ES-I3 (cell line): Measurements from ENCODE around the gene PCNT.

ENCODE experiments used
- H3K36me3 ChIP-seq: 2 replicates; pipeline ENCODE4 v1.6.1; 2013; ENCODE audit warnings: mild to moderate bottlenecking, low read length, control low read depth, moderate library complexity; ENCODE audit not compliant: insufficient read depth
- H3K4me1 ChIP-seq: 2 replicates; pipeline ENCODE4 v1.6.1; 2013; ENCODE audit warnings: mild to moderate bottlenecking, control low read depth, low read length; ENCODE audit not compliant: insufficient read depth
- H3K9ac ChIP-seq: 2 replicates; pipeline ENCODE4 v1.6.1; 2013; ENCODE audit warnings: low read depth, mild to moderate bottlenecking, low read length, moderate library complexity
- H3K9me3 ChIP-seq: 2 replicates; pipeline ENCODE4 v1.6.1; 2013; ENCODE audit warnings: mild to moderate bottlenecking, low read length, moderate library complexity; ENCODE audit not compliant: control insufficient read depth, insufficient read depth

Gene PCNT

DNA sequence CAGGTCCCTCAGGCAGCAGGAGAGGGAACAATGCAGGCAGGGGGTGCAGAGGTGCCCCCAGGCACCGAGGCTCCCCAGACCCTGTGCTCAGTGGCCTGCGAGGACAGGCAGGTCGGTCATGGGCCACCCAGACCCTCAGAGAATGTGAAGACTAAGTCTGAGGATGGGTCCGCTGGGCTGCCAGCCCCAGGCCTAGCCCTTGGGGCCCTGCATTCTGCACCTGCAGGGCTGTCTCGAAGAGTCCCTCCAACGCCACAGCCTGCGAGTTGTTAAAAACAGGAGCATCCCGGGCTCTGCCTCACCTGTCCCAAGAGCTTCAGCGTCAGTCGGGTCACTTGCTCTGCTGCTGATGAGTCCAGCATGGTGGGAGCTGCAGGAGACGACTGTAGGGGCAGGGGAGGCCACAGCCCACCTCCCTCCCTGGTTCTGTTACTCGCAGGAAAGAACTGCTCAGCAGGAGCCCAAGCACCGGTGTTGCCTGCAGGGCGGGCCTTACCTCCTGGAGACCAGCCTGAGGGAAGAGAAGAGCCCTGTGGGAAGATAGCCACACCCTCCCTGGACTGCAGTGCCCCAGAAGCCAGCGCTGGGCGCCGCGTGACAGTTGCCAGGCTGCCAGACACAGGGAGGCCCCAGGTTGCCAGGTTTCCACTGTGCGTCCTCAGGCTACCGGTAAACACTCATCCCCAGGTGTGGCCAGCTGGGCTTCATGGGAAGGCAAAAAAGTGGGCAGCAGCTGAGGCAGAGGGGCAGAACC, 6.1 kb upstream of the PCNT start:
- Histone ChIP-seq H3K4me1 (peaks cover 16% of the 10 kb centered on the region), H3K9me3 (no peaks in the 10 kb centered on the region), H3K9ac (no peak overlapping the region), H3K36me3 (peaks cover 3% of the 10 kb centered on the region; the same call in 1 of the 2 replicates)

DNA sequence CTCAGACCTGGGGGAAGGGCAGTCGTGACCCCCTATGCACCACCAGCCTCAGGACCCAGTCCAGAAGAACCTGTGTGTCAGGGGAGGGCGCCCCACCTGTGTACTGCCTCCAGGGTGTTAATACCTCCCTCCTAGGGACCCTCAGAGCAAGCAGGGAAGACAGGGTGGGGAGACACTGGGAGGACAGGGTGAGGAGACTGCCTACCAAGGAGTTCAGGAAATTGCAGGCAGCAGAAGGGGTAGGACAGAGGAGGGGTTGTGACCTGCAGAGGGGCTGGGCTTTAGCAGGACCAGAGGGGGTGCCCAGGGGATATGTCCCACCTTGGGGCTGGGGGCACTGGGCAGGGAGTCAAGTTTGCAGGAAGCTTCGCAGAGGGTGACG, 5.5 kb upstream of the PCNT start:
- no peak overlapping the region for H3K9ac ChIP-seq
- peaks cover 16% of the 10 kb centered on the region for H3K4me1 ChIP-seq
- H3K9me3 ChIP-seq = no peaks in the 10 kb centered on the region
- peaks cover 3% of the 10 kb centered on the region; the same call in 1 of the 2 replicates for H3K36me3 ChIP-seq

DNA sequence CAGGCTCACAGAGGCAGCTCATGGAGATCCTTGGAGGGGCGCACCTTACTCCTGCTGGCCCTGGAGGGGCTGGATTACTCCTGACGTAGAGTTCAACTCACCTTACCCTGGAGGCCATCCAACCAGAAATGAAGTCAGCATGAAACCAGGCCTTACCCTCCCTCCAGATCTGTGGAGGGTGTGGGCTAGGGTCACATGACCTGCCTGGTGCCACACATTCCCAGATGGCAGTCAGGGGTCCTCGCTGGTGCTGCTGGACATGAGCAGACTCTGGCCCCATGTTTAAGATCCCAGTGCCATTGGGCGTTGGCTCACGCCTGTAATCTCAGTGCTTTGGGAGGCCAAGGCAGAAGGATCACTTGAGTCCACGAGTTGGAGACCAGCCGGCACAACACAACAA, 4.8 kb upstream of the PCNT start:
- no peak overlapping the region for H3K9ac ChIP-seq
- H3K9me3 ChIP-seq = no peaks in the 10 kb centered on the region
- peaks cover 3% of the 10 kb centered on the region; the same call in 1 of the 2 replicates for H3K36me3 ChIP-seq
- H3K4me1 ChIP-seq = peaks cover 16% of the 10 kb centered on the region

DNA sequence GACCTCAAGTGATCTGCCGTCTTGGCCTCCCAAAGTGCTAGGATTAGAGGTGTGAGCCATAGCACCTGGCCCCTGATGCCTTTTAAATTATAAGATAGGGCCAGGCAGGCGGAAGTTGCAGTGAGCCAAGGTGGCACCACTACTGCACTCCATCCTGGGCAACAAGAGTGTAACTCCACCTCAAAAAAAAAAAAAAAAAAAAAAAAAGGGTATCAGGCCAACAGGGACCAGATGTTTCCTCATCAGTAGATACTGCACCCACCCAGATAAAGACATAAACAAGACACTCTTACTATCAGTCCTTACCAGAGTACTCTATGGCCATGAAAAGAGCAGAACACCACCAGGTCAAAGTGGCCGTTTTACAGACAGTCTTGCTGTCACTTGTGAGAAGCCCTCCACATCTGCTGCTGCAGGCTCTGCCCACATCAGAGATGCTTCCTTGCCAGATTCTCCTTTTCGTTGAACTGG, 3.6 kb upstream of the PCNT start:
- Histone ChIP-seq H3K4me1 (peaks cover 16% of the 10 kb centered on the region), H3K9ac (no peak overlapping the region), H3K36me3 (peaks cover 3% of the 10 kb centered on the region; the same call in 1 of the 2 replicates), H3K9me3 (no peaks in the 10 kb centered on the region)

DNA sequence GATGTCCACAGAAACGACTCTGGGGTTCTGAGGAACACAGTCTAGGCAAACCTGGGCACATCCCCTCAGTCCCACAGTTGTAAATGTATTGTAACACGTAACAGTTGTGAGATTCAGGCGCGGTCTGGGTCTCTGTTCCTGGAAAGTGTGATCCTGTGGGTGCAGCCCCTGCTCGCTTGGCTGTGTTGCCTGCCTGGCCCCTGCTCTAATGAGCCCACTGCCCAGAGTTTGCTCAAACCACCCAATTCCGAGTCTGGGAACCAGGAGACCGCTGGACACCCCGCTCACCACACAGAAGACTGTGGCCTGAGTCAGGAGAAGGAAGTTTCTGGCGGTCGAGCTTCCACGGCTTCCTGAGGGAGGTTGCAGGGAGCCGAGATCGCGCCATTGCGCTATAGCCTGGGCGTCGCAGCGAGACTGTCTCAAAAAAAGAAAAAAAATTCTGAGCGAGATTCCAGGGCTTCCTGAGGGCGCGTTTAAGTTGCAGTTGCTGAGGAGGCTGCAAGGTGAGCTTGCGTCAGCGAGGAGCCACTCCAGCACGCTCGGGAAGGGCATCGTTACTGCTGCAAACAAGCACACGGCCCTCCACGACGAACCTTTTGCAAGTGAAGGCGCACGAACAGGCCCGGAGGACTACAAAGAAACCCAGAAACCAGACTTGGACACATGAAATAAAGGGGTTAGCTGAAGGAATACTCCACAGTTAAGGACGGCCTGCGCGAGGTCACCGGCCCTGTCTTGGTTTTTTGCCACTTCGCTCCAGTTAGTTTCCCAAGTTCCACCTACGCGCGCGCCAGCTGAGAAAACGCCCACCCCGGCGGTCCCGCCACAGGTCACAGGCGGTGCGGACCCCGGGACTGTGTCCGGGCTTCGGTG, 1.4 kb upstream of the PCNT start:
- Histone ChIP-seq H3K4me1 (peaks cover 14% of the 10 kb centered on the region), H3K36me3 (peaks cover 6% of the 10 kb centered on the region), H3K9ac (peak overlapping the region; percentile 100)

DNA sequence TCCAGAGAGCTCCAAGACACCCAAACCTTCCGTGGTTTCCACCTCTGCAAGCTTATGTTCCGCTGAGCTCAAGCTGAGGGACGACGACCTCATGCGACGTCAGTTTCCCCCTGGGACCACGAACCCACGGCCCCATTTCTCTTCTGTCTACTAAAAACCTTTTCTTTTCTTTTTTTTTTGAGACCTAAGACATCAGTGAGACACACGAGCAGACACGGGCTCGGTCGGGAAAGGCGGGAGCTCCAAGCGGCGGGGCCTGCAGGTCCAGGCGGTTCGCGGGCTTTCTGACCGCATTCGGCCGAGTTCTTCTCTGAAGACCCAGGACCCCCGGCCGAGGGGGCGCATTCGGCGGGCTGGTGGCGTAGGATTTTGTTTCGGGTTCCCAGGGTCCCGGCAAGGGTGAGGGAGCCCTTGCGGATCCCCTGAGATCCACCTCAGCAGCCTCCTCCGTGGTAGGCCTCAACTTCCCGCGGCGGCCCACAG, 688 bp upstream of the PCNT start:
- Histone ChIP-seq H3K9me3 (no peaks in the 10 kb centered on the region), H3K9ac (peak overlapping the region; percentile 100), H3K36me3 (peaks cover 7% of the 10 kb centered on the region), H3K4me1 (peaks cover 8% of the 10 kb centered on the region)

More for the DNA sequence above, 1.4 kb upstream of the PCNT start:
- no peaks in the 10 kb centered on the region for H3K9me3 ChIP-seq

DNA sequence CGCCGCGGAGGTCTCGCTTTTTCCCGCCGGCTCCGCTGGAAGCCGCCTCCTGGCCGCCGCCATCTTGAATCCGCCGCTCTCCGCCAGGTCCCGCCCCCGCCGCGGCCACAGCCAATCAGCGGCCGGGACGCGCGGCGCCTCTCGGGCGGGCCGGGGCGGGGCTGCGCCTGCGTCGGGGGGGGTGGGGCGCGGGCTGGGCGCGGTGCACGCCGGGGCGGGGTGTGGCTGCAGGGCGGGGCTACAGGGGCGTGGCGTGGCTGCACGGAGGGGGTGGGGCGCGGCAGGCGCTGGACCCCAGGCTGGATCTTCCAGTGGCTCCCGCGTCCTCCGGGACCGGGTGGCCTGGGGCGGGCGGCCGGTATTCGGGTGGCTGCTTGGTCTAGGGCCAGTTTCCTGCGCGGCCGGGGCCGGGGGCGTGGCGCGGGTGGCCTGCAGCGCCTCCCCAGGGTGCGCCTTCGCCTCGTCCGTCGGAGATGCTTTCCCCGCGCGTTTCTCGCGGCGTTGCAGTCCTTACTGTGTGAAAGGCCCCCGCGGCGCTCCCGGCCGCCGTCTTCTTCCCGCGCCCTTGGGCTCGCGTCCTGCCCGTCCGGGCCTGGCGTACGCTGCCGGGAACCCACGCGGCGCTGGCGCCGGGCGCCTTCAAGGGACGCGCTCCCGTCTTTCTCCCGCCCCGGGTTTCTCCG, 575 bp downstream of the PCNT start:
- peaks cover 5% of the 10 kb centered on the region for H3K4me1 ChIP-seq

DNA sequence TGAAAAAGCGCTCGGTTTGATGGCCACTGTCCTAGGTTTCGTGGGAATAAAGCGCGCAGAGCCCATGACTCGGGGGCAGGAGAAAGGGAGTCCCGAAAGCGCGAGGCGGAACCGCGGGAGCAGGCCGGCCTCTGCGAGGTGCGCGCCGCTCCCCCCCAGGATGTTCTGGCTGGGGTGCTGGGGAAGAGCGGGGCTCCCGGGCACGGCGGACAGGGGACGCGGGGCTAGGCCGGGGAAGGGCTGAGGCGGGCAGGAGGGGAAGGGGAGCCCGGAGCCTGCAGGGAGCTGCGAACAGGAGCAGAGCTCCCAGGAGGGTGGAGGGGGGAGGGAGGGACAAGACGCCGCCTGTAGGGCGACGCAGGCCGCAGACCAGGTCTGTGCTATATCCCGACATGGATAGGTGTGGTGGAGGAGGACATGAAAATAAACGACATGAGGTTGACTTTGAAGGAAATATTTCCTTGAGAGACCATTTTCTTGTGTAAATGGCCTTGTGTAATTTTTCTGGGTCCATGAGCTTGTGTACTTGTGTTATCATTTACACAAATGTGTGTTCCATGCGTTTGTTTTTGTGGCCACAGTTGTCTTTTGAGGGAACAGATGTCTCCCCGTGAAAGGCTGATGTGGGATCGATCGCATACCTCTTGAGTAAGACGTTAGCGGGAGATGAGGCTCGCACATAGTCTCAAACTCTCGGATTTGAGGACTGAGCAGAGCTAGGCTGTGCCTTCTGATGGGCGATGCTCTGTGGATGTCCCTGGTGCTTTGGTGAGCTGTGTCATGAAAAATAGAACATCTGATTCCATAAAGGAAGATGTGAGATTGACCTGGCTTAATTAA, 1.3 kb downstream of the PCNT start:
- peaks cover 5% of the 10 kb centered on the region for H3K4me1 ChIP-seq
- H3K36me3 ChIP-seq = peaks cover 12% of the 10 kb centered on the region
- H3K9me3 ChIP-seq = no peaks in the 10 kb centered on the region
- H3K9ac ChIP-seq = peak overlapping the region; percentile 86

More for the DNA sequence above, 575 bp downstream of the PCNT start:
- Histone ChIP-seq H3K9me3 (no peaks in the 10 kb centered on the region), H3K9ac (peak overlapping the region; percentile 100), H3K36me3 (peaks cover 7% of the 10 kb centered on the region)

DNA sequence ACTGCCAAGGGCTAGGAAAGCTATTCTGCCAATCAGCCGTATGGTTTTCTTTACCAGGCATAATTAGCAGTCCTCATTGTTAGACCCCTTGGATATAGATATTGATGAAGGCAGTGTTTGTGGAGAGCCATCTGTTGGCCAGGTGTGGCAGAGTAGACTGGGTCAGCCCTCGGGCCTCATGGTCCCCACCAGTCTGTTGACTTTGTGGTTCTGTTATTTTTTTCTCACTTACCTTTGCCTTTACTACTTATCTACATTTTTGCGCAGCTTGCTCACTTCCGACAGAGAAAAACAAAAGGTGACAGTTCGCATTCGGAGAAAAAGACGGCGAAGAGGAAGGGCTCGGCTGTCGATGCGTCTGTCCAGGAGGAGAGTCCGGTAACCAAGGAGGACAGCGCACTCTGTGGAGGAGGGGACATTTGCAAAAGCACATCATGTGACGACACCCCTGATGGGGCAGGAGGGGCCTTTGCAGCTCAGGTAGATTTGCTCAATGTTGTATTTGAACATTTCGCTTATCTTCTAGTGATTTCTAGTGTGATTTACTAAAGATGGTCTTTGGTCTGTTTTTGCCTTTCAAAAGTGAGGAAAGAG, 2.3 kb downstream of the PCNT start:
- peaks cover 8% of the 10 kb centered on the region for H3K36me3 ChIP-seq
- no peaks in the 10 kb centered on the region for H3K9me3 ChIP-seq
- no peak overlapping the region for H3K9ac ChIP-seq
- peaks cover 4% of the 10 kb centered on the region for H3K4me1 ChIP-seq

DNA sequence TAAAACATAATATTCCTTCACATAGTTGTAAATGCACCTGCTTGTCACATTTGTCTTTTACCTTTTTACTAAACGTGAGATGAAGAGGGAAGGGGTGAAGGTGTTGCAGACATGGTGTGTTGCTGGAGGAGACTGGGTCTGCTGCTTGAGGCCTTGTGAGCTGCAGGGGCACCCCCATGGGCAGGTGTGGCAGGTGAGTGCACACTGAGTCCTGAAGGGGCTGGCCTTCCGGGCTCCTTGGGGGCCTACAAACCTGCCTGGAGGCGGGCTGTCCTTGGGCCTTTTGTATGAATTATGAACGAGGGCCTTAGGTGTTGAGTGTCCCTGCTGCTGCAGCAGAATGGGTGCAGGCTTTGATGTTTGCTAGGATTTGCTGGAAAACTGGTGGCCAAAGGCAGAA, 3.8 kb downstream of the PCNT start:
- Histone ChIP-seq H3K9ac (no peak overlapping the region), H3K4me1 (no peaks in the 10 kb centered on the region; the same call in 1 of the 2 replicates), H3K9me3 (no peaks in the 10 kb centered on the region), H3K36me3 (peaks cover 8% of the 10 kb centered on the region)

DNA sequence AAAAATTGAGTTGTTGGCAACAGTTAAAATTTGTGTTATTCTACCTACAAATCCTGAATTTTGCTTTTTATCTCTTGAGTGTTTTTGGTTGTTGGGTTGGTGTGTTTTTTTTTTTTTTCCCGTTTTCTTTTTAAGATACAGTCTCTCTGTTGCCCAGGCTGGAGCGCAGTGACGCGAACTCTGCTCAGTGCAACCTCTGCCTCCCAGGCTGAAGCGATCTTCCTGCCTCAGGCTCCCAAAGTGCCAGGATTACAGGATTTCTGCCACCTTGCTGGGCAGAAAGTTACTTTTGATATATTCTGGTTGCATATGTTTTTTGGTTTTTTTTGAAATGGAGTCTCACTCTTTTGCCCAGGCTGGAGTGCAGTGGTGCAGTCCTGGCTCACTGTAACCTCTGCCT, 4.2 kb downstream of the PCNT start:
- no peak overlapping the region for H3K9ac ChIP-seq
- no peaks in the 10 kb centered on the region; the same call in 1 of the 2 replicates for H3K4me1 ChIP-seq
- H3K36me3 ChIP-seq = peaks cover 8% of the 10 kb centered on the region
- no peaks in the 10 kb centered on the region for H3K9me3 ChIP-seq

DNA sequence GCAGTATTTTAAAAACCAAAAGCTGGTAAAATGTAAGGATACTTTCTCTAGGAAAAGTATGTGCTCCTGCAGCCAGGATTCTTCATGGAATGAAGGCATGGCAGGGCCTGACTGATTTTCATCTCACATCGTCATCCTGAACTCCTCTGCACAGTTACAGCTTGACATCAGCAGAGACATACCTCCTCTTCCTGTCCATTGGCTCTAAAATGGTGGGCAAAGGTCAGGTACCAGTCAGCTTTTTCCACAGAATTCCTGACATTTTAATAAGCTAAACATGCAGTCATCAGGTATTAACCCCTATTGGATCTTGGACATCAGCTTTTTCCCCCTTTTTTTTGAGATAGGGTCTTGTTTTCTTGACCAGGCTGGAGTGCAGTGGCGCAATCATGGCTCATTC, 5.8 kb downstream of the PCNT start:
- Histone ChIP-seq H3K9me3 (no peaks in the 10 kb centered on the region), H3K4me1 (no peaks in the 10 kb centered on the region; the same call in 1 of the 2 replicates), H3K36me3 (peaks cover 12% of the 10 kb centered on the region), H3K9ac (no peak overlapping the region)
